ENCODE results near the gene UNCX.

DNA sequence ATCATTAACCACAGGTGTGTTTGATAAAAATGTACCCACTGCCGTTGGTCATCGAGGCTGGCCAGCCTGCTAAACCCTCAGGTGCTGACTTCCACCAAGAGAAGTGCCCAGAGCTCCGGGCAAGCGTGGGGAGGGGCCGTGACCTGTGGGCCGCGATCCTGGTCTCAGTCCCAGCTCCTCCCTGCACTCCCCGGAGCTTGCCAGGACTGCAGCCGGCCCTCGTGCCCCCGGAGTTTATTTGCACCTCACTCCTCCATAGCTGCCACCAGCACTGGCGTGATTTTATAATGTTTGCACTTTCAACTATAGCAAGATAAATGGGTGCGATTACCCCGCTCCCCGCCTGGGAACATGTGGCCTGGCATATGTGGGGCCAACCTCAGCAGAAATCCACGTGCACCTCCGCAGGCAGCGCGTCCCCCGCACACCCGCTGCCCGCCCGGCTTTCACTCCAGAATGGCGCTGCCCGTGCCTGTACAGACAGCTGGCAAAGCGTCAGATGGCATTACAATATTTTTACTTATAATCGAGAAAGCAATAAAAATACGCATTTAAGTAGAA, 30.8 kb downstream of the UNCX start:
- TF ChIP-seq EZH2 (IDR thresholded peaks at IDR 0.05; ENCODE audit: low read length) = no peak
- TF ChIP-seq CTCF (optimal IDR thresholded peaks at IDR 0.05 in 1 of 3, IDR thresholded peaks at IDR 0.05 in 1 of 3, conservative IDR thresholded peaks at IDR 0.05 in 1 of 3; ENCODE audit: extremely low read depth in 1 of 3, insufficient read depth in 2 of 3, low read length in 3 of 3) = no peak

All from keratinocyte (primary cell).